Neural cell (in vitro differentiated cells): ENCODE data around the gene SCUBE2. TPM values are rescaled to one million over a fixed set of nuclear protein-coding genes. Genes with fewer than 3 reads are reported as not detected.

ENCODE experiments used
- H2AFZ ChIP-seq: fragments of 200-600, 300-800 bp; sonication (generic), shearing (Covaris generic); 2 replicates; pipeline ENCODE4 v1.6.0; 2014; ENCODE audit warnings: low read depth, mild to moderate bottlenecking, antibody characterized with exemption, low read length, moderate library complexity
- H3F3A ChIP-seq: fragments of 200-600 bp; shearing (Covaris generic); 2 replicates; pipeline ENCODE4 v1.6.1; 2016; ENCODE audit warnings: mild to moderate bottlenecking, moderate library complexity, mixed read lengths, antibody characterized with exemption, low read length; ENCODE audit not compliant: insufficient read depth, poor library complexity, severe bottlenecking
- H3K27ac ChIP-seq: fragments of 200-600, 300-800 bp; sonication (generic), shearing (Covaris generic); 2 replicates; pipeline ENCODE4 v1.5.1; 2014; ENCODE audit warnings: mild to moderate bottlenecking, low read length, moderate library complexity
- H3K27me3 ChIP-seq: fragments of 300-800, 200-600 bp; sonication (generic), shearing (Covaris generic); 2 replicates; pipeline ENCODE4 v1.6.0; 2014; ENCODE audit warnings: mild to moderate bottlenecking, low read depth, low read length, moderate library complexity; ENCODE audit not compliant: insufficient read depth
- H3K36me3 ChIP-seq: fragments of 300-800, 200-600 bp; sonication (generic), shearing (Covaris generic); 2 replicates; pipeline ENCODE4 v1.5.1; 2014; ENCODE audit warnings: mild to moderate bottlenecking, antibody characterized with exemption, low read length, moderate library complexity; ENCODE audit not compliant: insufficient read depth
- H3K4me2 ChIP-seq: fragments of 300-800, 200-600 bp; sonication (generic), shearing (Covaris generic); 2 replicates; pipeline ENCODE4 v1.6.0; 2014; ENCODE audit warnings: mild to moderate bottlenecking, low read length
- H3K4me3 ChIP-seq: fragments of 300-800, 200-600 bp; sonication (generic), shearing (Covaris generic); 2 replicates; pipeline ENCODE4 v1.5.1; 2014; ENCODE audit warnings: mild to moderate bottlenecking, low read length, moderate library complexity
- H3K79me2 ChIP-seq: fragments of 200-600 bp; shearing (Covaris generic); replicated peaks from 2 replicates; pipeline ENCODE4 v1.6.0; 2014; ENCODE audit warnings: mild to moderate bottlenecking, low read length, moderate library complexity; ENCODE audit not compliant: insufficient read depth
- H3K9ac ChIP-seq: fragments of 300-800, 200-600 bp; sonication (generic), shearing (Covaris generic); 2 replicates; pipeline ENCODE4 v1.6.1; 2016; ENCODE audit warnings: mild to moderate bottlenecking, low read length, mixed read lengths
- H3K9me2 ChIP-seq: fragments of 200-600 bp; shearing (Covaris generic); 2 replicates; pipeline ENCODE4 v1.6.1; 2016; ENCODE audit warnings: mild to moderate bottlenecking, low read length, mixed read lengths; ENCODE audit not compliant: insufficient read depth
- H3K9me3 ChIP-seq: fragments of 200-600, 300-800 bp; sonication (generic), shearing (Covaris generic); 2 replicates; pipeline ENCODE4 v1.6.1; 2016; ENCODE audit warnings: mild to moderate bottlenecking, mixed run types, low read length, moderate library complexity, mixed read lengths
- H4K20me1 ChIP-seq: fragments of 200-600 bp; shearing (Covaris generic); 2 replicates; pipeline ENCODE4 v1.6.1; 2016; ENCODE audit warnings: mild to moderate bottlenecking, mixed run types; ENCODE audit not compliant: insufficient read depth
- CTCF ChIP-seq: fragments of 450-650 bp; IDR thresholded peaks from 2 replicates; pipeline ENCODE4 v1.5.1; 2014; ENCODE audit warnings: antibody characterized with exemption, mild to moderate bottlenecking, moderate library complexity; ENCODE audit not compliant: poor library complexity, severe bottlenecking
- EP300 ChIP-seq: fragments of 450-650 bp; conservative IDR thresholded peaks from 2 replicates; pipeline ENCODE4 v1.6.1; 2014; ENCODE audit warnings: antibody characterized with exemption, mild to moderate bottlenecking, moderate library complexity; ENCODE audit not compliant: poor library complexity, severe bottlenecking
- EZH2 ChIP-seq: fragments of 200-600, 300-800 bp; shearing (Covaris generic), sonication (generic); IDR thresholded peaks from 2 replicates; pipeline ENCODE4 v1.6.1; 2014; ENCODE audit warnings: antibody characterized with exemption, low read length, borderline replicate concordance, mild to moderate bottlenecking; ENCODE audit not compliant: insufficient read depth, poor library complexity, severe bottlenecking
- MXI1 ChIP-seq: fragments of 450-650 bp; conservative IDR thresholded peaks from 2 replicates; pipeline ENCODE4 v1.6.1; 2014; ENCODE audit warnings: antibody characterized with exemption, mild to moderate bottlenecking; ENCODE audit not compliant: poor library complexity, severe bottlenecking
- POLR2AphosphoS5 ChIP-seq: IDR thresholded peaks from 2 replicates; pipeline ENCODE4 v1.6.1; 2012
- RAD21 ChIP-seq: fragments of 450-650 bp; conservative IDR thresholded peaks from 2 replicates; pipeline ENCODE4 v1.6.1; 2014; ENCODE audit warnings: antibody characterized with exemption, mild to moderate bottlenecking, moderate library complexity
- SMC3 ChIP-seq: fragments of 450-650 bp; conservative IDR thresholded peaks from 2 replicates; pipeline ENCODE4 v1.6.1; 2014; ENCODE audit warnings: antibody characterized with exemption, mild to moderate bottlenecking, moderate library complexity; ENCODE audit not compliant: poor library complexity
- TAF1 ChIP-seq: IDR thresholded peaks from 2 replicates; pipeline ENCODE4 v1.6.1; 2012; ENCODE audit warnings: low read depth
- polyA plus RNA-seq: library from polyadenylated mRNA; depleted of rRNA; stranded (reverse); fragments of >200 nt; gene quantifications from 2 replicates; pipeline ENCODE4 v1.2.3, GENCODE V29; 2014
- TF ChIP-seq, protein P1 (sequence below): IDR thresholded peaks from 2 replicates; pipeline ENCODE4 v1.6.1; 2012; ENCODE audit warnings: borderline replicate concordance

Gene SCUBE2
- polyA plus RNA-seq, 1 donor from 2014 or later, result 2.6 TPM

- H3F3A ChIP-seq, result no peaks in the 10 kb centered on the region
- H4K20me1 ChIP-seq, result no peaks in the 10 kb centered on the region
- H3K9ac ChIP-seq, result no peak overlapping the region
- TF ChIP-seq RAD21 (no peak), CTCF (no peak), POLR2AphosphoS5 (no peak), MXI1 (no peak), EP300 (no peak), TAF1 (no peak), SMC3 (no peak), EZH2 (no peak)
- TF ChIP-seq, protein P1, sequence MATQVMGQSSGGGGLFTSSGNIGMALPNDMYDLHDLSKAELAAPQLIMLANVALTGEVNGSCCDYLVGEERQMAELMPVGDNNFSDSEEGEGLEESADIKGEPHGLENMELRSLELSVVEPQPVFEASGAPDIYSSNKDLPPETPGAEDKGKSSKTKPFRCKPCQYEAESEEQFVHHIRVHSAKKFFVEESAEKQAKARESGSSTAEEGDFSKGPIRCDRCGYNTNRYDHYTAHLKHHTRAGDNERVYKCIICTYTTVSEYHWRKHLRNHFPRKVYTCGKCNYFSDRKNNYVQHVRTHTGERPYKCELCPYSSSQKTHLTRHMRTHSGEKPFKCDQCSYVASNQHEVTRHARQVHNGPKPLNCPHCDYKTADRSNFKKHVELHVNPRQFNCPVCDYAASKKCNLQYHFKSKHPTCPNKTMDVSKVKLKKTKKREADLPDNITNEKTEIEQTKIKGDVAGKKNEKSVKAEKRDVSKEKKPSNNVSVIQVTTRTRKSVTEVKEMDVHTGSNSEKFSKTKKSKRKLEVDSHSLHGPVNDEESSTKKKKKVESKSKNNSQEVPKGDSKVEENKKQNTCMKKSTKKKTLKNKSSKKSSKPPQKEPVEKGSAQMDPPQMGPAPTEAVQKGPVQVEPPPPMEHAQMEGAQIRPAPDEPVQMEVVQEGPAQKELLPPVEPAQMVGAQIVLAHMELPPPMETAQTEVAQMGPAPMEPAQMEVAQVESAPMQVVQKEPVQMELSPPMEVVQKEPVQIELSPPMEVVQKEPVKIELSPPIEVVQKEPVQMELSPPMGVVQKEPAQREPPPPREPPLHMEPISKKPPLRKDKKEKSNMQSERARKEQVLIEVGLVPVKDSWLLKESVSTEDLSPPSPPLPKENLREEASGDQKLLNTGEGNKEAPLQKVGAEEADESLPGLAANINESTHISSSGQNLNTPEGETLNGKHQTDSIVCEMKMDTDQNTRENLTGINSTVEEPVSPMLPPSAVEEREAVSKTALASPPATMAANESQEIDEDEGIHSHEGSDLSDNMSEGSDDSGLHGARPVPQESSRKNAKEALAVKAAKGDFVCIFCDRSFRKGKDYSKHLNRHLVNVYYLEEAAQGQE, result no peak
- no peaks in the 10 kb centered on the region for H3K36me3 ChIP-seq
- no peak overlapping the region for H2AFZ ChIP-seq
- H3K9me3 ChIP-seq, result no peaks in the 10 kb centered on the region
- H3K27ac ChIP-seq, result no peak overlapping the region
- H3K4me3 ChIP-seq, result no peak overlapping the region
- no peak overlapping the region for H3K4me2 ChIP-seq
- H3K79me2 ChIP-seq, result no peaks in the 10 kb centered on the region
- no peaks in the 10 kb centered on the region for H3K9me2 ChIP-seq
- peaks cover 33% of the 10 kb centered on the region for H3K27me3 ChIP-seq
Observed at GRCh38 chr11:9008661-9009060, 82.7 kb downstream of the SCUBE2 start.

- no peaks in the 10 kb centered on the region for H3K9me2 ChIP-seq
- no peak overlapping the region for H3K4me3 ChIP-seq
- H3K27me3 ChIP-seq, result peaks cover 38% of the 10 kb centered on the region
- H3K4me2 ChIP-seq, result no peak overlapping the region
- no peak overlapping the region for H3K27ac ChIP-seq
- no peaks in the 10 kb centered on the region for H3K36me3 ChIP-seq
- no peaks in the 10 kb centered on the region for H4K20me1 ChIP-seq
- no peak for TF ChIP-seq TAF1
- TF ChIP-seq CTCF, result no peak
- no peak for TF ChIP-seq RAD21
- no peak for TF ChIP-seq MXI1
- TF ChIP-seq, protein P1, result no peak
- no peak for TF ChIP-seq EZH2
- TF ChIP-seq SMC3, result no peak
- no peak overlapping the region for H3K9ac ChIP-seq
- H3K9me3 ChIP-seq, result no peaks in the 10 kb centered on the region
- no peak overlapping the region for H2AFZ ChIP-seq
- no peaks in the 10 kb centered on the region for H3F3A ChIP-seq
- H3K79me2 ChIP-seq, result no peaks in the 10 kb centered on the region
Observed at GRCh38 chr11:9008011-9008550, 83.3 kb downstream of the SCUBE2 start.
